Spleen (tissue), 11 donors: ENCODE results near the gene BLVRB. TPM values are rescaled to one million over a fixed set of nuclear protein-coding genes. Genes with fewer than 3 reads are reported as not detected.

ENCODE experiments used
- DNase-seq: peaks from one replicate; pipeline ENCODE4 v3.0.0-alpha.2; 2020
- H3K27ac ChIP-seq, 8 donors: fragments of 200-600 bp; sonication (generic) in 7 of 8; 1 replicate in 4 of 8; 2 replicates in 4 of 8; pipeline versions ENCODE4 v1.5.0 to v1.8.0; 2016 to 2021; ENCODE audit warnings: inconsistent platforms in 4 of 8, mild to moderate bottlenecking in 4 of 8, moderate library complexity in 1 of 8
- H3K27me3 ChIP-seq, 7 donors: fragments of 200-600 bp; sonication (generic) in 6 of 7; replicated peaks in 1 of 7; 1 replicate in 4 of 7; 2 replicates in 3 of 7; pipeline versions ENCODE4 v1.5.0 to v1.8.0; 2016 to 2021; ENCODE audit warnings: inconsistent platforms in 3 of 7, mild to moderate bottlenecking in 1 of 7
- H3K36me3 ChIP-seq, 6 donors: fragments of 200-600 bp; sonication (generic) in 5 of 6; 1 replicate in 4 of 6; 2 replicates in 2 of 6; pipeline versions ENCODE4 v1.5.0 to v1.8.0; 2016 to 2021; ENCODE audit warnings: inconsistent platforms in 2 of 6
- H3K4me1 ChIP-seq, 6 donors: fragments of 200-600 bp; sonication (generic) in 5 of 6; 1 replicate in 3 of 6; 2 replicates in 3 of 6; pipeline versions ENCODE4 v1.5.0 to v1.8.0; 2016 to 2021; ENCODE audit warnings: inconsistent platforms in 3 of 6
- H3K4me3 ChIP-seq, 8 donors: fragments of 200-600 bp; sonication (generic) in 7 of 8; 1 replicate in 4 of 8; 2 replicates in 4 of 8; pipeline versions ENCODE4 v1.5.0 to v1.8.0; 2016 to 2021; ENCODE audit warnings: inconsistent platforms in 4 of 8, mild to moderate bottlenecking in 4 of 8, moderate library complexity in 2 of 8
- H3K9me3 ChIP-seq, 8 donors: fragments of 200-600 bp; sonication (generic) in 7 of 8; 1 replicate in 4 of 8; 2 replicates in 4 of 8; pipeline versions ENCODE4 v1.5.0 to v1.8.0; 2016 to 2021; ENCODE audit warnings: inconsistent platforms in 4 of 8
- POLR2A ChIP-seq, 3 donors: fragments of 450-650 bp; IDR thresholded peaks; one replicate each; pipeline ENCODE4 v1.5.1; 2017; ENCODE audit warnings: antibody characterized with exemption in 3 of 3, mild to moderate bottlenecking in 1 of 3
- POLR2AphosphoS5 ChIP-seq, 3 donors: sonication (generic); formaldehyde crosslinking; IDR thresholded peaks; one replicate each; pipeline ENCODE4 v1.5.1; 2017; ENCODE audit warnings: antibody characterized with exemption in 3 of 3
- WGBS, 5 donors: extraction: QIAGEN DNeasy Blood & Tissue Kit in 3 of 5; methylation state at CpG; one replicate each; pipeline versions ENCODE4 v1.1.5 to v1.1.7; 2013 to 2018; 5-methylcytosine and 5-hydroxymethylcytosine counted together
- intact Hi-C: fragments of 100-400 bp; cut with DNase I; formaldehyde crosslinking; loops from one replicate; pipeline ENCODE4 v1.15.0; 2023; ENCODE audit warnings: low total_unique reads
- polyA plus RNA-seq, 3 donors: library from polyadenylated mRNA; stranded (reverse); fragments of 200-250 nt; gene quantifications; one replicate each; pipeline ENCODE4 v1.2.1, GENCODE V29; 2013
- total RNA-seq, 7 donors: library from RNA; depleted of rRNA in 3 of 7; stranded (reverse); fragments of >200 nt in 3 of 7; fragmentation: NEBNext Ultra II Directional in 4 of 7; extraction: Animal tissue kit (Norgen Biotek cat#: 25700) in 4 of 7; gene quantifications; one replicate each; pipeline versions ENCODE4 v1.1.0 to v1.2.1, GENCODE V29; 2016 to 2021
- TF ChIP-seq, protein P1 (sequence below), 11 experiments: fragments of 200-600 bp in 7 of 11; fragments of 450-650 bp in 4 of 11; sonication (generic) in 4 of 11; IDR thresholded peaks in 8 of 11; conservative IDR thresholded peaks in 3 of 11; 1 replicate in 7 of 11; 2 replicates in 4 of 11; pipeline versions ENCODE4 v1.4.0 to v1.8.0; 2016 to 2021; ENCODE audit warnings: antibody characterized with exemption in 11 of 11, inconsistent platforms in 4 of 11, mild to moderate bottlenecking in 1 of 11
- donor health status: healthy with polysubstance abuse.
- donor health status: DM: no; HTN: no; CAD: no; lungs with moderate emphysema.
- donor health status: DM: no; HTN: no; CAD: no.
- donor health status: Bipolar disorder and iron deficiency.
- donor health status: healthy.
- donor health status: DM: no; HTN: no; CAD: no.
- donor health status: DM: yes; HTN: yes; CAD: no.

Gene BLVRB
- total and polyA plus RNA-seq, 10 donors, result 90.6 to 243 (median 178) TPM

DNA sequence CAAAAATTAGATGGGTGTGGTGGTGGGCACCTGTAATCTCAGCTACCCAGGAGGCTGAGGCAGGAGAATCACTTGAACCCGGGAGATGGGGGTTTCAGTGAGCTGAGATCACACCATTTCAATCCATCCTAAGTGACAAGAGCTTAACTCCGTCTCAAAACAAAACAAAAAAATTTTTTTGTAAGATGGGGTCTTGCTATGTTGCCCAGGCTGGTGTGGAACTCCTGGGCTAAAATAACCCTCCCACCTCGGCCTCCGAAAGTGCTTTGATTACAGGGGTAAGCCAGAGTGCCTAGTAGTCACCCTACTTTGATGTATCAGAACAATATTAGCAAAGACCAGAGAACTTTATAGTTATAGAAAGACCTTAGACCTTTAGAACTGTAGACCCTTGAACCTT lies 9.2 kb upstream of the BLVRB start:
- 81 to 91% (median 89%) methylated on average over 4 of the region's 4 CpGs for WGBS, 5 donors

DNA sequence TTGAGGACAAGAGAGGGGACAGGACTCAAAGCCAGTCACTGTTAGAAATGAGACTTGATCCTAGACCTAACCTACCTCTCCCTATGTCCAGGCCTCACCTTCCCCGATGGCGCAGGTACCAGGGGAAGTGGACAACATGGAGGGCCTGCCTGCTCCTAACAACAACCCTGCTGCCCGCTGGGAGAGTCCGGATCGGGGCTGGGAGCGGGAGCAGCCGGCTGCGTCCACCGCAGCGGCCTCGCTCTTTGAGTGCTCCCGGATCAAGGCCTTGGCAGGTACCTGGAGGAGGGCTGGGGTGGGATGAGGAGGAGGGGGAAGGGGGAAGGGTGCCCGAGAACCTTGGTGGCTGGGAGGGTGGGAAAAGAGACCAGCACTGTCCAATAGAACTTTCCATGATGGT lies 7.0 kb upstream of the BLVRB start:
- H3K4me1 ChIP-seq, result peaks cover 0 to 3% (median 2%) of the 10 kb centered on the region in 6 donors
- H3K27me3 ChIP-seq, result peaks cover 0 to 10% (median 2%) of the 10 kb centered on the region in 7 donors
- 93 to 95% (median 94%) methylated on average over 13 of the region's 13 CpGs for WGBS, 5 donors
- H3K9me3 ChIP-seq, result no peaks in the 10 kb centered on the region
- TF ChIP-seq POLR2AphosphoS5 (IDR thresholded peaks at IDR 0.05), result no peak
- TF ChIP-seq POLR2A (IDR thresholded peaks at IDR 0.05), result no peak
- TF ChIP-seq, protein P1, sequence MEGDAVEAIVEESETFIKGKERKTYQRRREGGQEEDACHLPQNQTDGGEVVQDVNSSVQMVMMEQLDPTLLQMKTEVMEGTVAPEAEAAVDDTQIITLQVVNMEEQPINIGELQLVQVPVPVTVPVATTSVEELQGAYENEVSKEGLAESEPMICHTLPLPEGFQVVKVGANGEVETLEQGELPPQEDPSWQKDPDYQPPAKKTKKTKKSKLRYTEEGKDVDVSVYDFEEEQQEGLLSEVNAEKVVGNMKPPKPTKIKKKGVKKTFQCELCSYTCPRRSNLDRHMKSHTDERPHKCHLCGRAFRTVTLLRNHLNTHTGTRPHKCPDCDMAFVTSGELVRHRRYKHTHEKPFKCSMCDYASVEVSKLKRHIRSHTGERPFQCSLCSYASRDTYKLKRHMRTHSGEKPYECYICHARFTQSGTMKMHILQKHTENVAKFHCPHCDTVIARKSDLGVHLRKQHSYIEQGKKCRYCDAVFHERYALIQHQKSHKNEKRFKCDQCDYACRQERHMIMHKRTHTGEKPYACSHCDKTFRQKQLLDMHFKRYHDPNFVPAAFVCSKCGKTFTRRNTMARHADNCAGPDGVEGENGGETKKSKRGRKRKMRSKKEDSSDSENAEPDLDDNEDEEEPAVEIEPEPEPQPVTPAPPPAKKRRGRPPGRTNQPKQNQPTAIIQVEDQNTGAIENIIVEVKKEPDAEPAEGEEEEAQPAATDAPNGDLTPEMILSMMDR (IDR thresholded peaks at IDR 0.05 in 8 of 11, conservative IDR thresholded peaks at IDR 0.05 in 3 of 11), result no peak
- no peak overlapping the region for H3K4me3 ChIP-seq
- no peaks in the 10 kb centered on the region for H3K36me3 ChIP-seq
- no peak overlapping the region for H3K27ac ChIP-seq
- intact Hi-C loops, result no loop called here
- no peak for DNase-seq

More for the DNA sequence above, 9.2 kb upstream of the BLVRB start:
- H3K36me3 ChIP-seq, result no peaks in the 10 kb centered on the region
- intact Hi-C loops, result no loop called here
- no peak for DNase-seq
- no peak overlapping the region for H3K4me3 ChIP-seq
- no peaks in the 10 kb centered on the region for H3K4me1 ChIP-seq
- TF ChIP-seq POLR2A (IDR thresholded peaks at IDR 0.05), result no peak
- no peak overlapping the region for H3K27ac ChIP-seq
- H3K27me3 ChIP-seq, result no peaks in the 10 kb centered on the region
- H3K9me3 ChIP-seq, result no peaks in the 10 kb centered on the region

DNA sequence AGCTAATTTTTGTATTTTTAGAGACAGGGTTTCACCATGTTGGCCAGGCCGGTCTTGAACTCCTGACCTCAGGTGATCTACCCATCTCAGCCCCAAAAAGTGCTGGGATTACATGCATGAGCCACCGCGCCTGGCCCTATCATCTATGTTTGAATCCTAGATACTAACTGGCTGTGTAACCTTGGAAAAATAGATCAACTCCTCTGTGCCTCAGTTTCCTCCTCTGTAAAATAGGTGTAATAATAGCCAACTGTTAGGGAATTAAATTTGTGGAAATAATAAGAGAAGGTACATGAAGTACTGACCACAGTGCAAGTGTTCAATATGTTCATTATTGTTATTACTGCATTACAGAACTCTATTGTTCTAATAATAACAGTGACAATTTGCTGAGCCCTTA lies 5.6 kb upstream of the BLVRB start:
- intact Hi-C loops, result no loop called here
- peaks cover 0 to 24% (median 10%) of the 10 kb centered on the region in 7 donors for H3K27me3 ChIP-seq
- no peak for DNase-seq
- 95 to 98% (median 98%) methylated on average over 3 of the region's 3 CpGs for WGBS, 5 donors
- TF ChIP-seq, protein P1 (IDR thresholded peaks at IDR 0.05 in 8 of 11, conservative IDR thresholded peaks at IDR 0.05 in 3 of 11), result no peak
- TF ChIP-seq POLR2AphosphoS5 (IDR thresholded peaks at IDR 0.05), result no peak
- no peak for TF ChIP-seq POLR2A (IDR thresholded peaks at IDR 0.05)
- H3K36me3 ChIP-seq, result no peaks in the 10 kb centered on the region
- no peak overlapping the region for H3K27ac ChIP-seq
- no peaks in the 10 kb centered on the region for H3K9me3 ChIP-seq
- H3K4me3 ChIP-seq, result no peak overlapping the region
- H3K4me1 ChIP-seq, result peaks cover 3 to 15% (median 13%) of the 10 kb centered on the region in 6 donors

GRCh38 chr19:40469011-40469410 lies 3.5 kb upstream of the BLVRB start:
- Histone ChIP-seq H3K36me3 (no peaks in the 10 kb centered on the region), H3K27ac (no peak overlapping the region), H3K4me3 (no peak overlapping the region), H3K9me3 (no peaks in the 10 kb centered on the region), H3K27me3 (peaks cover 0 to 24% (median 10%) of the 10 kb centered on the region in 7 donors), H3K4me1 (peaks cover 12 to 33% (median 32%) of the 10 kb centered on the region in 6 donors)
- DNase-seq, result no peak
- TF ChIP-seq, protein P1 (IDR thresholded peaks at IDR 0.05 in 8 of 11, conservative IDR thresholded peaks at IDR 0.05 in 3 of 11), result no peak
- TF ChIP-seq POLR2AphosphoS5 (IDR thresholded peaks at IDR 0.05) (no peak), POLR2A (IDR thresholded peaks at IDR 0.05) (no peak)
- intact Hi-C loops, result no loop called here
- 86 to 93% (median 89%) methylated on average over 6 of the region's 6 CpGs for WGBS, 5 donors
